H1 (cell line): ENCODE data around the gene SLC25A11. TPM values are rescaled to one million over a fixed set of nuclear protein-coding genes. Genes with fewer than 3 reads are reported as not detected.

Experiments
- EP300 ChIP-seq, 2 experiments: IDR thresholded peaks; 1 replicate in 1 of 2; 2 replicates in 1 of 2; pipeline ENCODE4 v1.6.1; 2011 to 2012; ENCODE audit warnings: low read depth in 2 of 2, low read length in 2 of 2, mild to moderate bottlenecking in 2 of 2, borderline replicate concordance in 1 of 2, inconsistent platforms in 1 of 2, moderate library complexity in 1 of 2
- SAP30 ChIP-seq: fragments of 300-600 bp; sonication (generic); IDR thresholded peaks from 2 replicates; pipeline ENCODE4 v1.7.1; 2012; ENCODE audit warnings: low read length, moderate library complexity, mild to moderate bottlenecking, inconsistent platforms; ENCODE audit not compliant: insufficient read depth, insufficient replicate concordance
- polyA plus RNA-seq, 7 experiments: library from polyadenylated mRNA; depleted of rRNA in 3 of 7; stranded (reverse) in 5 of 7; unstranded in 2 of 7; fragments of >200 nt in 5 of 7; fragments of 200-250 nt in 2 of 7; gene quantifications; 1 replicate in 5 of 7; 2 replicates in 1 of 7; 4 replicates in 1 of 7; pipeline versions ENCODE4 v1.2.1 to v1.2.3, GENCODE V29; 2011 to 2013; ENCODE audit warnings: missing spikeins in 2 of 7, mixed read lengths in 2 of 7
- total RNA-seq: library from RNA; stranded (reverse); fragmentation: NEBNext Ultra II Directional; extraction: Animal tissue kit (Norgen Biotek cat#: 25700); gene quantifications from 2 replicates; pipeline ENCODE4 v1.2.1, GENCODE V29; 2021

The SLC25A11 gene
- total and polyA plus RNA-seq, 2 of the 8 experiments (the other 6 are each of a cell fraction or from before 2014, with no cell fraction given): 55.9 to 97.0 TPM

GRCh38 chr17:4942760-4943508 is 3.1 kb upstream of the SLC25A11 start (continued):
- TF ChIP-seq EP300 (IDR thresholded peaks at IDR 0.05; ENCODE audit: borderline replicate concordance in 1 of 2, low read depth in 2 of 2, low read length in 2 of 2): no peak
- TF ChIP-seq SAP30: no peak
